ENCODE measurements around the gene PRR14L. TPM values are rescaled to one million over a fixed set of nuclear protein-coding genes. Genes with fewer than 3 reads are reported as not detected.
A peak's percentile ranks its signal among the peaks of the same experiment; 100 is the strongest.
"Not testable (repeated sequence)": the region's sequence is repeated elsewhere in the genome, so short reads cannot be mapped to it uniquely, and the experiment has no call there.

PRR14L gene
- total and polyA plus RNA-seq, 2 experiments from 2014 or later = 7.6 to 15.2 TPM

DNA sequence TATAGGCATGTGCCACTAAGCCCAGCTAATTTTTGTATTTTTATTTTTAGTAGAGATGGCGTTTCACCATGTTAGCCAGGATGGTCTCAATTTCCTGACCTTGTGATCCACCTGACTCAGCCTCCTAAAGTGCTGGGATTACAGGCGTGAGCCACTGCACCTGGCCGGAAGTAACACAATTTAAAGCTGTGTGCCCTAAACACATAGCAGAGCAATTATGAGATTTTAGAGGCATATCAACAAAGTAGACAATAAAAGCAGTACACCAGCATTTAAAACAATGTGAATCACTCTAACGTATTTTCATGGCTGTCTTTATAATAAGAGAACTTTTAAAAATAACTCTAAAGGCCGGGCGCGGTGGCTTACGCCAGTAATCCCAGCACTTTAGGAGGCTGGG lies 42.4 kb downstream of the PRR14L start:
- H4K20me1 ChIP-seq (ENCODE audit: insufficient read depth) = no peaks in the 10 kb centered on the region
- no peak overlapping the region for H2AFZ ChIP-seq
- no peaks in the 10 kb centered on the region for H3K27me3 ChIP-seq (replicated peaks; ENCODE audit: insufficient read depth)
- TF ChIP-seq EZH2 (IDR thresholded peaks at IDR 0.05; ENCODE audit: insufficient read depth, poor library complexity, severe bottlenecking) (no peak), EZH2phosphoT487 (IDR thresholded peaks at IDR 0.05; ENCODE audit: insufficient read depth, low read depth) (no peak)
- no peak overlapping the region for H3K4me3 ChIP-seq
- H3K4me2 ChIP-seq (ENCODE audit: unreplicated experiment) = no peak overlapping the region
- H3F3A ChIP-seq (ENCODE audit: insufficient read depth) = no peaks in the 10 kb centered on the region
- 97 to 98% methylated on average over 8 of the region's 8 CpGs for WGBS, 2 experiments (ENCODE audit: low coverage in 1 of 2, low lambda C conversion rate in 2 of 2, missing lambda C conversion rate in 2 of 2)
- H3K9me3 ChIP-seq (ENCODE audit: low read depth) = no peaks in the 10 kb centered on the region
- no peaks in the 10 kb centered on the region for H3K9me2 ChIP-seq (ENCODE audit: insufficient read depth)
- DNase-seq = no peak
- H3K4me1 ChIP-seq (ENCODE audit: insufficient read depth) = no peaks in the 10 kb centered on the region
- H3K36me3 ChIP-seq (ENCODE audit: low read depth) = peaks cover 24% of the 10 kb centered on the region
- H3K27ac ChIP-seq = no peak overlapping the region
- in situ Hi-C loops (cut with MboI) = no loop called here
- H3K9ac ChIP-seq = no peak overlapping the region
- H3K79me2 ChIP-seq (ENCODE audit: insufficient read depth) = peaks cover 47% of the 10 kb centered on the region

DNA sequence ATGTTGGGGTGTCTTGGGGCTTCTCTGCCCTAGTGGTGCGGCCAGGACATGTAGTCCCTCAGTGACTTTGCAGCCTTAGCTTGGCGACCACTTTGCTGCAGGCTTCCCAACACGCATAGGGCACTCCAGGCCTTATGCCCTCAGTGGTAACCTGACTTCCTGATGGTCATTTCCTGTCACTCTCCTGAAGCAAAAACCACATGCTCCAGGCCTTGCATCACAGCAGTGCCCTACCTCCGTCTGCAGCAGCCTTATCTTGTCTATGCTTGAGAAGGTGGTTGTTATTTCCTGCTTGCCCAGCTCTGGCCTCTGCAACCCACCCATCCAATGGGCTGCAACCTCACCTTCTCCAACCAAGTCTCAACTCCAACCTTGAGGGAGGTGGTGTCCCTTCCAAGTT lies 54.5 kb downstream of the PRR14L start:
- no peaks in the 10 kb centered on the region for H3K9me3 ChIP-seq (ENCODE audit: low read depth)
- no peak overlapping the region for H3K27ac ChIP-seq
- H3K4me3 ChIP-seq = no peak overlapping the region
- no peak overlapping the region for H3K9ac ChIP-seq
- no peaks in the 10 kb centered on the region for H3K9me2 ChIP-seq (ENCODE audit: insufficient read depth)
- peaks cover 30% of the 10 kb centered on the region for H3K36me3 ChIP-seq (ENCODE audit: low read depth)
- H3K27me3 ChIP-seq (replicated peaks; ENCODE audit: insufficient read depth) = no peaks in the 10 kb centered on the region
- WGBS, 2 experiments (ENCODE audit: low coverage in 1 of 2, low lambda C conversion rate in 2 of 2, missing lambda C conversion rate in 2 of 2) = 89 to 91% methylated on average over 4 of the region's 4 CpGs
- no peaks in the 10 kb centered on the region for H4K20me1 ChIP-seq (ENCODE audit: insufficient read depth)
- in situ Hi-C loops (cut with MboI) = no loop called here
- peaks cover 9% of the 10 kb centered on the region; the same call in 1 of the 2 replicates for H3F3A ChIP-seq (ENCODE audit: insufficient read depth)
- H2AFZ ChIP-seq = no peak overlapping the region
- no peaks in the 10 kb centered on the region for H3K79me2 ChIP-seq (ENCODE audit: insufficient read depth)
- no peak for TF ChIP-seq EZH2 (IDR thresholded peaks at IDR 0.05; ENCODE audit: insufficient read depth, poor library complexity, severe bottlenecking)
- H3K4me1 ChIP-seq (ENCODE audit: insufficient read depth) = peaks cover 5% of the 10 kb centered on the region; the same call in 1 of the 2 replicates
- no peak for DNase-seq
- no peak overlapping the region for H3K4me2 ChIP-seq (ENCODE audit: unreplicated experiment)

DNA sequence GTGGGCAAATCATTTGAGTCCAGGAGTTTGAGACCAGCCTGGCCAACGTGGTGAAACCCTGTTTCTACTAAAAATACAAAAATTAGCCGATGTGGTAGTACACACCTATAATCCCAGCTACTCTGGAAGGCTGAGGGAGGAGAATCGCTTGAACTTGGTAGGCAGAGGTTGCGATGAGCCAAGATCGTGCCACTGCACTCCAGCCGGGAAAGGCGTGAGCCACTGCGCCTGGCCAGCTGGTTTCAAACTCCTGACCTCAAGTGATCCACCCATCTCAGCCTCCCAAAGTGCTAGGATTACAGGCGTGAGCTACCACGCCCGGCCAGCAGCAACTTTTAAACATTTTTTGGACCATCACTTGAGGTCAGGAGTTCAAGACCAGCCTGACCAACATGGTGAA lies 55.9 kb downstream of the PRR14L start:
- H3K9me2 ChIP-seq (ENCODE audit: insufficient read depth); H3K27me3 ChIP-seq (replicated peaks; ENCODE audit: insufficient read depth); H3K9ac ChIP-seq; H3K4me1 ChIP-seq (ENCODE audit: insufficient read depth); in situ Hi-C loops (cut with MboI); H2AFZ ChIP-seq; H3K4me2 ChIP-seq (ENCODE audit: unreplicated experiment); DNase-seq; H3K9me3 ChIP-seq (ENCODE audit: low read depth); H3K79me2 ChIP-seq (ENCODE audit: insufficient read depth); H3K4me3 ChIP-seq; H4K20me1 ChIP-seq (ENCODE audit: insufficient read depth); H3F3A ChIP-seq (ENCODE audit: insufficient read depth); H3K27ac ChIP-seq: not testable (repeated sequence)
- 95 to 96% methylated on average over 11 of the region's 11 CpGs for WGBS, 2 experiments (ENCODE audit: low coverage in 1 of 2, low lambda C conversion rate in 2 of 2, missing lambda C conversion rate in 2 of 2)
- peaks cover 18% of the 10 kb centered on the region; the same call in 1 of the 2 replicates for H3K36me3 ChIP-seq (ENCODE audit: low read depth)

DNA sequence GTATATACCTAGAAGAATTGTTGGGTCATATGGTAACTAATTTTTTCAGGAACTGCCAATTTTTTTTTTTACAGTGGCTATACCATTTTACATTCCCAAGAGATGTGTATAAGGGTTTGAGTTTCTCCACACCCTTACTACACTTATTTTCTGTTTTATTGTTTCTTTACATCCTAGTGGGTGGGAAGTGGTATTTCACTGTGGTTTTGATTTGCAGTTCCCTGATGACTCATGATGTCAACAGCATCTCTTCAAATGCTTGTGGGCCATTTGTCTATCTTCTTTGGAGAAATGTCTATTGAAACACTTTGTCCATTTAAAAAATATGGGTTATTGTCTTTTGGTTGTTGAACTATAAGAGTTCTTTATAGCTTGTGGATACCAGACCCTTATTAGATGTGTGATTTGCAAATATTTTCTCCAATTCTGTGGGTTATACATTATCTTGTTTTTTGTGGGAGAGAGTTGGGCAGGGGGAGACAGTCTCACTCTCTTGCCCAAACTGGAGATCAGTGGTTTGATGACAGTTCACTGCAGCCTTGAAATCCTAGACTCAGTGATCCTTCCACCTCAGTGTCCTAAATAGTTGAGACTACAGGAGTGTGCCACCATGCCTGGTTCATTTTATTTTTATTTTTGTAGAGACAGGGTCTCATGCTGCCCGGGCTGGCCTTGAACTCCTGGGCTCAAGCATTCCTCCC lies 57.6 kb downstream of the PRR14L start:
- H3K9me3 ChIP-seq (ENCODE audit: low read depth) = no peaks in the 10 kb centered on the region
- H3K27ac ChIP-seq = no peak overlapping the region
- in situ Hi-C loops (cut with MboI) = no loop called here

More for the DNA sequence above, 57.6 kb downstream of the PRR14L start:
- DNase-seq = peak; percentile 57
- peaks cover 5% of the 10 kb centered on the region; the same call in 1 of the 2 replicates for H3F3A ChIP-seq (ENCODE audit: insufficient read depth)
- no peaks in the 10 kb centered on the region for H3K79me2 ChIP-seq (ENCODE audit: insufficient read depth)
- H3K9ac ChIP-seq = no peak overlapping the region
- no peaks in the 10 kb centered on the region for H3K9me2 ChIP-seq (ENCODE audit: insufficient read depth)
- H4K20me1 ChIP-seq (ENCODE audit: insufficient read depth) = no peaks in the 10 kb centered on the region
- no peaks in the 10 kb centered on the region for H3K27me3 ChIP-seq (replicated peaks; ENCODE audit: insufficient read depth)
- peaks cover 5% of the 10 kb centered on the region; the same call in 1 of the 2 replicates for H3K4me1 ChIP-seq (ENCODE audit: insufficient read depth)
- H2AFZ ChIP-seq = no peak overlapping the region
- H3K4me3 ChIP-seq = no peak overlapping the region
- peaks cover 15% of the 10 kb centered on the region; the same call in 1 of the 2 replicates for H3K36me3 ChIP-seq (ENCODE audit: low read depth)
- TF ChIP-seq EZH2phosphoT487 (IDR thresholded peaks at IDR 0.05; ENCODE audit: insufficient read depth, low read depth) = no peak
- TF ChIP-seq EZH2 (IDR thresholded peaks at IDR 0.05; ENCODE audit: insufficient read depth, poor library complexity, severe bottlenecking) = no peak
- WGBS, 2 experiments (ENCODE audit: low coverage in 1 of 2, low lambda C conversion rate in 2 of 2, missing lambda C conversion rate in 2 of 2) = 94 to 100% methylated on average over 1 of the region's 1 CpG
- no peak overlapping the region for H3K4me2 ChIP-seq (ENCODE audit: unreplicated experiment)

Measured in GM23248 (cell line).